ENCODE measurements around the gene KCNQ1. TPM values are rescaled to one million over a fixed set of nuclear protein-coding genes. Genes with fewer than 3 reads are reported as not detected.

The KCNQ1 gene
- total RNA-seq, 1 experiment from 2014 or later, result not detected

GRCh38 chr11:2795491-2795991, 350.7 kb downstream of the KCNQ1 start:
- H3K9me3 ChIP-seq (replicated peaks), result no peaks in the 10 kb centered on the region
- no peaks in the 10 kb centered on the region for H3K36me3 ChIP-seq
- peak in 1 of 2 experiments; percentile 1 for DNase-seq
- H3K27ac ChIP-seq, result no peak overlapping the region
- no peak overlapping the region for H3K4me3 ChIP-seq
- no peaks in the 10 kb centered on the region for H3K27me3 ChIP-seq
- H3K4me1 ChIP-seq, result no peaks in the 10 kb centered on the region

- DNase-seq, result peak in 1 of 2 experiments; percentile 0
- Histone ChIP-seq H3K9me3 (replicated peaks) (no peaks in the 10 kb centered on the region), H3K27me3 (no peaks in the 10 kb centered on the region)
These were observed 351.3 kb downstream of the KCNQ1 start for GRCh38 chr11:2796091-2796490.

DNA sequence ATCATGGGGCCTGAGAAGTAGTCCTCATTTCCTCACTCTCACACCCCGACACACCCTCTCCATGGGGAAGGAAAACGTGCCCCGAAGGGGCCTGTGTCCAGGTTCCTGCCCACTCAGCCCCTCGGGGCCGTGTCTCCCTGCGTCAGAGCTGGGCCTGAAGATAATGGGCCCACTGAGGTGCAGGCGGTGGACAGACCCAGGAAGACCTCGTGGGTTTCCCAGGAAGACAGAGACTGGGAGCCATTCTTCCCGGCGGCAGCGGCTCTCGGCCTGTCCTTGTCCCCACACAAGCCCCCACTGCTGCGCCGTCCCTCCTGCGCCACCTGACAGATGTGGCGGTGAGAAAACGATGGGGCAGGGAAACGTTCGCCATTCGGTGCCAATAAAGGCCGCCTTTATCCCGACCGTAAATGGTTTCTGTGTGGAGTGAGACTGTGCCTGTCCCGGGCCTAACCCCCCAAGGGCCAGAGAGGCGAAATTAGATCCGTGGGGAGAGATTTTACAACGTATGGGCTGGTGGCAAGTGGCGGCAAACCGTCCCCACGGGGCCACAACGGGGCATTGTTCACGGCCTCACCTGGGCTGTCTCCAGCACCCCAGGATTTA, 351.8 kb downstream of the KCNQ1 start:
- DNase-seq, result peak in 1 of 2 experiments; percentile 0
- Histone ChIP-seq H3K27me3 (no peaks in the 10 kb centered on the region), H3K27ac (no peak overlapping the region)

More at GRCh38 chr11:2796091-2796490, 351.3 kb downstream of the KCNQ1 start:
- H3K4me3 ChIP-seq, result no peak overlapping the region
- H3K4me1 ChIP-seq, result no peaks in the 10 kb centered on the region
- H3K36me3 ChIP-seq, result no peaks in the 10 kb centered on the region
- H3K27ac ChIP-seq, result no peak overlapping the region

GRCh38 chr11:2797121-2797711, 352.4 kb downstream of the KCNQ1 start:
- peak in 1 of 2 experiments; percentile 1 for DNase-seq
- H3K27me3 ChIP-seq, result no peaks in the 10 kb centered on the region
- H3K9me3 ChIP-seq (replicated peaks), result no peaks in the 10 kb centered on the region
- no peaks in the 10 kb centered on the region for H3K36me3 ChIP-seq
- H3K4me3 ChIP-seq, result no peak overlapping the region
- H3K27ac ChIP-seq, result no peak overlapping the region
- H3K4me1 ChIP-seq, result no peaks in the 10 kb centered on the region

More for the DNA sequence above, 351.8 kb downstream of the KCNQ1 start:
- no peaks in the 10 kb centered on the region for H3K4me1 ChIP-seq
- no peaks in the 10 kb centered on the region for H3K36me3 ChIP-seq
- no peak overlapping the region for H3K4me3 ChIP-seq
- H3K9me3 ChIP-seq (replicated peaks), result no peaks in the 10 kb centered on the region

DNA sequence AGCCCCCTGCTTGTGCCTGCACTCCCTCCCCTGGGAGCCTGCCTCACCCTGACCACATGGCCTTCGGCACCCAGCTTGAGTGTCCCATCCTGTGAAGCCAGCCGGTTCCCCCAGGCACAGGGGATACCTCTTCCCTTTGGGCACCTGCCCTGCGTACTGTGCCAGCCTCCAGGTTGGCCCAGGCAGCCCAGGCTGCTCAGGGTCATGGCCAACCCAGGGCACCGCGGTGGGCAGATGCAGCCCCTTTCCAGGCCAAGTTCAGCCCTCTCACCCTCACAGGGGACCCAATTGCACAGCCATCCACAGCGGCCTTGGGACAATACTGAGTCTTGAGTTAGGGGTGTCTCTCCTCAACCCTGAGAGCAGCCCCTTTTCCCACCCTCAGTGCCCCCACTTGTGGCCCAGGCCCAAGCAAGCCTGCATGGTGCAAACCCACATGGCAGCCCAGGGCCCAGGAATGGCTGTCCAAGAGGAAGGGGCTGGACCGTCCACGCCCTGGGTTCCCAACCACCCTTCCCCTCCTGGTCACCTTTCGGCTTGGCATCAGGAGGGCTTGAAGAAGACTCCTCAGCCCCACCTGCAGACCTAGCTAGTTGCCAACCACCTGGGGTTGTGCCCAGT, 353.0 kb downstream of the KCNQ1 start:
- H3K9me3 ChIP-seq (replicated peaks), result no peaks in the 10 kb centered on the region
- no peaks in the 10 kb centered on the region for H3K27me3 ChIP-seq
- no peak overlapping the region for H3K27ac ChIP-seq
- H3K4me3 ChIP-seq, result no peak overlapping the region
- H3K4me1 ChIP-seq, result no peaks in the 10 kb centered on the region
- no peaks in the 10 kb centered on the region for H3K36me3 ChIP-seq
- peak in 1 of 2 experiments; percentile 1 for DNase-seq

DNA sequence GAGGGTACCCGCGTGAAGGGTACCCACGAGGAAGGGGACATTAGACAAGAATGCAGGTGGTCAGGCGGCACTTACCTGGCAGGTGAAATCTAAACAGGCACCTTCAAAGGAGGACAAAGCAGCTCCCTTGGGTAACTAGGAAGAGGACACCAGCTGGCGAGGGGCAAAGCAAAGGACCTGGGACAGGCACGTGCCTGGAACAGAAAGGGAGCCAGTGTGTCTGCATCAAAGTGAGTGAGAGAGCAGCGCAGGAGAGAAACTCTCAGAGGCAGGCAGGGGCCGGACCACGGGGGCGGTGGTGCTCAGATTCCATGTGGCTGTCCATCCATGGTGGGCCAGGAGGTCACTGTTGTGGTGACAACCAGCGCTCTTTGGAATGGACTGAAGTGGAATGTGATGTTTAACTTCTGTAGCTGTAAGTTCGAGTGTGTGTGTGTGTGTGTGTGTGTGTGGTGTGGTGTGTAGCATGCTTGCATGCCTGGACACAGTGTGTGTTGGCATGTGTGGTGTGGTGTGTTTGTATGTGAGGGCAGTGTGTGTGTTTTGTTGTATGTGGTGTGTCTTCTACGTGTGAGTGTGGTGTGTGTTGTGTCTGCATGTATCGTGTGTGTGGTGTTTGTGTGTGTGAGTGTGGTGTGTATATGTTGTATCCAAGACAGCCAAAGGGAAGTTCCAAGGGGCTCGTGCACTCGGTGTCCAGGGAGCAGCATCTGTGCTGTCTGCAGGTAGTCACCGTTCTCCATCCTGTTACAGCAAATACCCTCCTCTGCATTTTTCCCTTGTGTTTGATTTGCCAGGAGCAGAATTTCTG, 354.3 kb downstream of the KCNQ1 start:
- peak in 1 of 2 experiments; percentile 3 for DNase-seq
- H3K4me3 ChIP-seq, result no peak overlapping the region

DNA sequence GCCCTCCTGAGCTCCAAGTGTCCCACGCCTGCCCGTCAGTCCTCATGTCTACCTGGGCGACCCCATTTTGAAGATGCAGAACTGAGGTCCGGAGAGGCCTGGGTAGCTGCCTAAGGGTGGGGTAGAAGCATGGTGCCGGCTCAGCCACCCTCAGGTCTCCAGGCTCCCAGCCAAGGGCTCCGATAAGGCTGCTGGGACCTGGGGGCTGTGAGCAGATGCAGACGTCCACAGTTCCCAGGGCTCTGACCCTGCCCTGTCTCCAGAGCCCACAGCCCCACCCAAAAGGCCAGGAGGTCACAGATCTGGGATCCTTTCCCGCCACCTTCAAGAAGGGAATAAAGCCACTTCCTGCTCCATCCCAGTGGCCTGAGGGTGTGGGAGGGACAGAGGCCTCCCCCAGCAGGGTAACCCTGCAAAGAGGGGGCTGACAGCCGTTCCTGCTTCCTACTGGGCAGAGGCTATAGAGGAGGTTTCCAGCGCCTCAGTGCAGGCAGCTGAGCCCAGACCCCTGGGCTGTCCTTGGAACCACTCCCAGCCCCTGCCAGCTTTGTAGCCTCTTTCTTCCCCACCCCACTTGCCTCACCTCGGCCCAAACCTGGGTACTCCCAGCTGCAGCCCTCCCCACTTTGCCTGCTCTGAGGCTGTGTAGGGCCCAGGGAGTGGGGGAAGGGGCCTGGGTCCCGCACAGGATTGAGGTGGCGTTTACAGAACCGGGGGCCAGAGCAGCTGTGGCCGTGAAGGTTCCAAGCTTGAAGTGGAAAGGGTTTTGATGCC, 355.3 kb downstream of the KCNQ1 start:
- Histone ChIP-seq H3K36me3 (no peaks in the 10 kb centered on the region), H3K27me3 (no peaks in the 10 kb centered on the region), H3K4me3 (no peak overlapping the region), H3K4me1 (no peaks in the 10 kb centered on the region), H3K27ac (no peak overlapping the region), H3K9me3 (replicated peaks) (no peaks in the 10 kb centered on the region)
- DNase-seq, result peak in 1 of 2 experiments; percentile 3

More for the DNA sequence above, 354.3 kb downstream of the KCNQ1 start:
- H3K4me1 ChIP-seq, result no peaks in the 10 kb centered on the region
- no peak overlapping the region for H3K27ac ChIP-seq
- no peaks in the 10 kb centered on the region for H3K36me3 ChIP-seq
- H3K9me3 ChIP-seq (replicated peaks), result no peaks in the 10 kb centered on the region
- H3K27me3 ChIP-seq, result no peaks in the 10 kb centered on the region

DNA sequence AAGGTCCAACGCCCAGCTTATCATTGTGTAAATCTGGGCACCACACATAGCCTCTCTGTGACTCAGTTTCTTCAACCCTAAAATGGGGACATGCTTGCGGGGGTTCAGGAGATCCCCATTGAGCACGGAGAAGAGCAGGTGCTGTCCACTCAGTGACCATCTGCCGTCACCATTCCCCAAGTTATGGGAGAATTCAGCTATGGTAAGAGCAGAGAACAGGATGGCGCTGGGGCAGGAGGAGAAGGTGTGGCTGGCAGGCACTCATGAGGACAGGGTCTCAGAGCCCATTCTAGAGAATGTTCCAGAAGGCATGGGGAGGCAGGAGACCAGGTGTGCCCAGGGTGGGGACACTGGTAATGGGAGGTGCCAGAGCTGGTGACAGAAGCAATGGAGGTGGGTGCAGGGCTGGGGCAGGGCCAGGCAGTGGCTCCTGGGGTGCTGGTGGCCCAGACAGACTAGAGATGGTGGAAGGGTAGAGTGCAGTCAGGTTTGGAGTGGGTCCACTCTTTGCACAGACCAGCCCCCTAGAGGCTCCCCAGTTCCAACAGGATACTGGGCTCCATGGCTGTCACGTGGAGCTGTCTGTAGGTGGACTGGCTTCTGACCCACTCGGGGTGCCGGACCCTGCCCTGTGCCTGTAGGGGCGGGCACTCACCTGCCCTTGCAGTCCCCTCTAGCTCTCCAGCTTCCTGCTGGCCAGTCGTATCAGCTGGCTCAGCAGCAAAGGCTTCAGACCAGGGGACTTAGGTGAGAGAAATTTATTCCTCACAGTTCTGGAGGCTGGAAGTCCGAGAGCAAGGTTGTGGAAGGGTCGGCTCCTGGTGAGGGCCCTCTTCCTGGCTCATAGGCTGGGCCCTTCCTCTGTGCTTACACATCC, 356.1 kb downstream of the KCNQ1 start:
- DNase-seq, result peak in 1 of 2 experiments; percentile 0
- no peaks in the 10 kb centered on the region for H3K36me3 ChIP-seq
- H3K4me1 ChIP-seq, result no peaks in the 10 kb centered on the region; the same call in 1 of the 2 replicates
- H3K27ac ChIP-seq, result no peak overlapping the region
- H3K27me3 ChIP-seq, result no peaks in the 10 kb centered on the region
- no peak overlapping the region for H3K4me3 ChIP-seq
- H3K9me3 ChIP-seq (replicated peaks), result no peaks in the 10 kb centered on the region

DNA sequence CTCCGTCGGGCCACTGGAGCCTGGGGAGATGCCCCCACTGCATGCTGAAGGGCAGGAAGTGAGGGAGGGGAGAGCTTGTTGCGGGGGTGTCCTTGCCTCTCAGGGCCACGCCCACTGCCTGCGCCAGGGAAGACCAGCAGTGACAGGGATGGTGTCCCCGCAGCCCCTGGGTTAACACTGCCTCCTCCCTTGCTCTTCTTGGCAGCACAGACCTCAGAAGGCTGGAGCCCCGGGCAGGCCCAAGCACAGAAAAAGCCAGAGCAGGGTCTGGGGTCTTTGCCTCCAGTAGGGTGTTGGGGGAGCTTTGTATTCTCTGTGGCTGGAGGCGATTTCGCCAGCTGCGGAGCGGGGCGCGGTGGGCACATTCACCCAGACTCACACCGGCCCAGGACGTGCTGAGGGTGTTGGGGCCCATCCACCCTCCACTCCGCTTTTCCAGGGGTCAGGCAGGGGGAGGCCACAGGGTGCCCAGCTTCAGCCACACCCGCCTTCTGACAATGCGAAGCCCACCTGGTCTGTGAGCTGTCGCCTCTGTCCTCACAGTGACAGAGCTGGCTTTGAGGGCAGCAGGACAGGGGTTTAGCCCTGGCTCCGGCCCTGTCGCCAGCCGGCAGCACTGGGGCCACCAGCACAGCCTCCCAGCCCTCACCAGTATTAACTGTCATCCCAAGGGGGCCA, 357.0 kb downstream of the KCNQ1 start:
- no peak overlapping the region for H3K27ac ChIP-seq
- no peaks in the 10 kb centered on the region for H3K36me3 ChIP-seq
- no peaks in the 10 kb centered on the region; the same call in 1 of the 2 replicates for H3K4me1 ChIP-seq
- peaks cover 5% of the 10 kb centered on the region; the same call in 1 of the 2 replicates for H3K27me3 ChIP-seq
- no peaks in the 10 kb centered on the region for H3K9me3 ChIP-seq (replicated peaks)
- no peak overlapping the region for H3K4me3 ChIP-seq
- peak in 1 of 2 experiments; percentile 1 for DNase-seq

- peak in 1 of 2 experiments; percentile 1 for DNase-seq
These were observed 357.8 kb downstream of the KCNQ1 start for GRCh38 chr11:2802389-2803185.

GRCh38 chr11:2803186-2804091, 358.6 kb downstream of the KCNQ1 start:
- peak in 1 of 2 experiments; percentile 2 for DNase-seq
- no peaks in the 10 kb centered on the region; the same call in 1 of the 2 replicates for H3K4me1 ChIP-seq
- H3K36me3 ChIP-seq, result no peaks in the 10 kb centered on the region
- H3K27ac ChIP-seq, result no peak overlapping the region
- H3K9me3 ChIP-seq (replicated peaks), result no peaks in the 10 kb centered on the region
- H3K4me3 ChIP-seq, result no peak overlapping the region
- H3K27me3 ChIP-seq, result peaks cover 15% of the 10 kb centered on the region

More at GRCh38 chr11:2802389-2803185, 357.8 kb downstream of the KCNQ1 start:
- no peak overlapping the region for H3K27ac ChIP-seq
- peaks cover 10% of the 10 kb centered on the region for H3K27me3 ChIP-seq
- H3K9me3 ChIP-seq (replicated peaks), result no peaks in the 10 kb centered on the region
- H3K4me3 ChIP-seq, result no peak overlapping the region
- no peaks in the 10 kb centered on the region; the same call in 1 of the 2 replicates for H3K4me1 ChIP-seq
- H3K36me3 ChIP-seq, result no peaks in the 10 kb centered on the region
